ENCODE results near the gene NAIF1.

DNA sequence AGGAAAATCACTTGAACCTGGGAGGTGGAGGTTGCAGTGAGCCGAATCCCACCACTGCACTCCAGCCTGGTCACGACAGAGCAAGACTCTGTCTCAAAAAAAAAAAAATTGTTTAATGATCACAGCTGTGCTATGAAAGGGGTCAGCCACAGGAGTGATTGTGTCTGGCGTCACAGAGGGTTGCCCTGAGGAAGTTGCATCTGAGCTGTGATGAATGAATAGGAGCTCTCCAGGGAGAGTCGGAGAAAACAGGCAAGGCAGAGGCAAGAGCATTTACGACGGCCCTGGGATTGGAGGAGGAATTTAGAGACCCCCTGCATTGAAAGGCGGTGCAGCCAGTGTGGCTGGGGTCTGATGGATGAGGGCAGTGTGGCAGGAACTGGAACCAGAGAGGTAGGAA is 25.1 kb downstream of the NAIF1 start:
- no peak for TF ChIP-seq POLR2A (IDR thresholded peaks at IDR 0.05)
- TF ChIP-seq, protein P1, sequence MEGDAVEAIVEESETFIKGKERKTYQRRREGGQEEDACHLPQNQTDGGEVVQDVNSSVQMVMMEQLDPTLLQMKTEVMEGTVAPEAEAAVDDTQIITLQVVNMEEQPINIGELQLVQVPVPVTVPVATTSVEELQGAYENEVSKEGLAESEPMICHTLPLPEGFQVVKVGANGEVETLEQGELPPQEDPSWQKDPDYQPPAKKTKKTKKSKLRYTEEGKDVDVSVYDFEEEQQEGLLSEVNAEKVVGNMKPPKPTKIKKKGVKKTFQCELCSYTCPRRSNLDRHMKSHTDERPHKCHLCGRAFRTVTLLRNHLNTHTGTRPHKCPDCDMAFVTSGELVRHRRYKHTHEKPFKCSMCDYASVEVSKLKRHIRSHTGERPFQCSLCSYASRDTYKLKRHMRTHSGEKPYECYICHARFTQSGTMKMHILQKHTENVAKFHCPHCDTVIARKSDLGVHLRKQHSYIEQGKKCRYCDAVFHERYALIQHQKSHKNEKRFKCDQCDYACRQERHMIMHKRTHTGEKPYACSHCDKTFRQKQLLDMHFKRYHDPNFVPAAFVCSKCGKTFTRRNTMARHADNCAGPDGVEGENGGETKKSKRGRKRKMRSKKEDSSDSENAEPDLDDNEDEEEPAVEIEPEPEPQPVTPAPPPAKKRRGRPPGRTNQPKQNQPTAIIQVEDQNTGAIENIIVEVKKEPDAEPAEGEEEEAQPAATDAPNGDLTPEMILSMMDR (IDR thresholded peaks at IDR 0.05), result no peak
- no peak for TF ChIP-seq EP300 (IDR thresholded peaks at IDR 0.05)
